ENCODE results near the gene ASB2.

Gene ASB2

GRCh38 chr14:93897476-93897845, 78.9 kb downstream of the ASB2 start (continued):
- TF ChIP-seq ZNF654 (tag by site-specific recombination; IDR thresholded peaks at IDR 0.05; ENCODE audit: low read depth) = no peak
- no peak for TF ChIP-seq ZNF585B (tag by site-specific recombination; IDR thresholded peaks at IDR 0.05)
- TF ChIP-seq ZFP41 (tag by site-specific recombination; IDR thresholded peaks at IDR 0.05; ENCODE audit: borderline replicate concordance) = no peak
- TF ChIP-seq ZNF274 (IDR thresholded peaks at IDR 0.05; ENCODE audit: low read length) = no peak
- no peak for TF ChIP-seq ZNF274 (tag by site-specific recombination; IDR thresholded peaks at IDR 0.05; ENCODE audit: borderline replicate concordance)
- no peak for TF ChIP-seq ZSCAN30 (tag by site-specific recombination; IDR thresholded peaks at IDR 0.05)
- no peak for TF ChIP-seq ZNF792 (tag by site-specific recombination; IDR thresholded peaks at IDR 0.05)

DNA sequence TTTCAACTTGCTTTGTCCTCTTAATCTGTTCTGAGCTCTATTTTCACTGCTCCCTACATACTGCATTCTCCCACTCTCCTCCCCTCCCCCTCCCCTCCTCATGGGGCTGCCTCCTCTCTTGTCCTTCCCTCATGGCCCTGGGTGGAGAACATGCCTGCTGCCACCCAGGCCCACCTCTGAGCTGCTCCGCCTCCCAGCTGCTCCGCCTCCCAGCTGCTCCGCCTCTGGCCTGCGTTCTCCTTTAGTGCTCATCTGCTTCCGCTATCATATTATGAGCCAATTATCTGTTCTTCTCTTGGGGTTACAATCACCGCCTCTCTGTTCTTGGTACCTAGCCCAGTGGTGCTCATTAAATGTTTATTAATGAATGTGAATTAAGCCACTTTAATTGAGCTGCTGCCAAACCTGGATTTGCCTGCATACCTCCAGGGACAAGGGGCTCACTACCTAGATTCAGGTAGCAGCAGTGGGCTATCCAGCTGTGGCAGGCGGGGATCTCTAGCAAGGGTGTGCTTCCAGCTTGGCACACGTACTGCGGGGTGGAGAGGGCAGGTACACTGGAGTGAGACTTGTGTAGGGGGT, 81.3 kb downstream of the ASB2 start:
- H3K4me1 ChIP-seq (ENCODE audit: control insufficient read depth, insufficient read depth, low read length) = no peaks in the 10 kb centered on the region
- H3K27ac ChIP-seq (ENCODE audit: extremely low read depth, low read depth, low read length) = no peak overlapping the region
- H3K36me3 ChIP-seq (ENCODE audit: control insufficient read depth in 2 of 2, insufficient read depth in 1 of 2, low read length in 2 of 2) = no peaks in the 10 kb centered on the region
- no peak overlapping the region for H3K4me3 ChIP-seq (ENCODE audit: low read depth, low read length)
- H3K9me3 ChIP-seq (ENCODE audit: control insufficient read depth, insufficient read depth, low read depth, low read length) = no peaks in the 10 kb centered on the region
- CTCF ChIA-PET = interaction anchor here (0.5 to 5.7 kb wide), 6 partner anchors 12 to 757 kb away, joined by 3 to 26 read pairs (median 3); no protein-coding TSS in a partner anchor
- POLR2A ChIA-PET = interaction anchor here (0.6 kb wide), 1 partner anchor 238 kb away, joined by 4 read pairs; no protein-coding TSS in a partner anchor
- no peak for TF ChIP-seq ZSCAN30 (tag by site-specific recombination; IDR thresholded peaks at IDR 0.05)
- TF ChIP-seq ZBTB10 (tag by site-specific recombination; IDR thresholded peaks at IDR 0.05) = no peak
- no peak for TF ChIP-seq YY2 (tag by site-specific recombination; IDR thresholded peaks at IDR 0.05)
- TF ChIP-seq, protein P1, sequence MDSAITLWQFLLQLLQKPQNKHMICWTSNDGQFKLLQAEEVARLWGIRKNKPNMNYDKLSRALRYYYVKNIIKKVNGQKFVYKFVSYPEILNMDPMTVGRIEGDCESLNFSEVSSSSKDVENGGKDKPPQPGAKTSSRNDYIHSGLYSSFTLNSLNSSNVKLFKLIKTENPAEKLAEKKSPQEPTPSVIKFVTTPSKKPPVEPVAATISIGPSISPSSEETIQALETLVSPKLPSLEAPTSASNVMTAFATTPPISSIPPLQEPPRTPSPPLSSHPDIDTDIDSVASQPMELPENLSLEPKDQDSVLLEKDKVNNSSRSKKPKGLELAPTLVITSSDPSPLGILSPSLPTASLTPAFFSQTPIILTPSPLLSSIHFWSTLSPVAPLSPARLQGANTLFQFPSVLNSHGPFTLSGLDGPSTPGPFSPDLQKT (IDR thresholded peaks at IDR 0.05; ENCODE audit: borderline replicate concordance, low read depth, low read length) = no peak
- no peak for TF ChIP-seq ZNF621 (tag by site-specific recombination; IDR thresholded peaks at IDR 0.05)
- peak; percentile 57; the same call in 1 of the 2 replicates for TF ChIP-seq ZNF394 (tag by site-specific recombination; IDR thresholded peaks at IDR 0.05; ENCODE audit: borderline replicate concordance)
- TF ChIP-seq ZNF76 (tag by site-specific recombination; IDR thresholded peaks at IDR 0.05; ENCODE audit: borderline replicate concordance, low read depth) = no peak
- TF ChIP-seq TSHZ1 (tag by site-specific recombination; IDR thresholded peaks at IDR 0.05; ENCODE audit: borderline replicate concordance) = no peak
- no peak for TF ChIP-seq ZNF623 (tag by site-specific recombination; IDR thresholded peaks at IDR 0.05)
- TF ChIP-seq ZNF148 (tag by site-specific recombination; IDR thresholded peaks at IDR 0.05; ENCODE audit: borderline replicate concordance) = no peak
- TF ChIP-seq, protein P2, sequence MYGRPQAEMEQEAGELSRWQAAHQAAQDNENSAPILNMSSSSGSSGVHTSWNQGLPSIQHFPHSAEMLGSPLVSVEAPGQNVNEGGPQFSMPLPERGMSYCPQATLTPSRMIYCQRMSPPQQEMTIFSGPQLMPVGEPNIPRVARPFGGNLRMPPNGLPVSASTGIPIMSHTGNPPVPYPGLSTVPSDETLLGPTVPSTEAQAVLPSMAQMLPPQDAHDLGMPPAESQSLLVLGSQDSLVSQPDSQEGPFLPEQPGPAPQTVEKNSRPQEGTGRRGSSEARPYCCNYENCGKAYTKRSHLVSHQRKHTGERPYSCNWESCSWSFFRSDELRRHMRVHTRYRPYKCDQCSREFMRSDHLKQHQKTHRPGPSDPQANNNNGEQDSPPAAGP (tag by site-specific recombination; IDR thresholded peaks at IDR 0.05) = peak; percentile 48; the same call in 1 of the 2 replicates
- TF ChIP-seq KLF1 (tag by site-specific recombination; IDR thresholded peaks at IDR 0.05) = no peak
- no peak for TF ChIP-seq AEBP2 (tag by site-specific recombination; IDR thresholded peaks at IDR 0.05; ENCODE audit: borderline replicate concordance)
- no peak for TF ChIP-seq ZEB2 (tag by site-specific recombination; IDR thresholded peaks at IDR 0.05)
- TF ChIP-seq ZNF146 (tag by site-specific recombination; IDR thresholded peaks at IDR 0.05) = no peak
- peak; percentile 16; the same call in 1 of the 2 replicates for TF ChIP-seq EGR2 (tag by site-specific recombination; IDR thresholded peaks at IDR 0.05; ENCODE audit: low read depth)
- no peak for TF ChIP-seq ZNF202 (tag by site-specific recombination; IDR thresholded peaks at IDR 0.05; ENCODE audit: borderline replicate concordance)
- TF ChIP-seq ZNF660 (tag by site-specific recombination; IDR thresholded peaks at IDR 0.05) = no peak

Measured in HEK293 (cell line).